NT2/D1 (cell line): ENCODE data around the gene UBE2Q2.

Source experiments
- YY1 ChIP-seq: IDR thresholded peaks from 2 replicates; pipeline ENCODE4 v1.6.1; 2011; ENCODE audit not compliant: insufficient read length, insufficient read depth
- ZNF274 ChIP-seq: IDR thresholded peaks from 2 replicates; pipeline ENCODE4 v1.6.1; 2011; ENCODE audit warnings: mild to moderate bottlenecking, low read depth, low read length

- TF ChIP-seq YY1: no peak
- no peak for TF ChIP-seq ZNF274
Observed at GRCh38 chr15:75850708-75851107, 7.5 kb downstream of the UBE2Q2 start.
